ENCODE data around the gene NDNF.

DNA sequence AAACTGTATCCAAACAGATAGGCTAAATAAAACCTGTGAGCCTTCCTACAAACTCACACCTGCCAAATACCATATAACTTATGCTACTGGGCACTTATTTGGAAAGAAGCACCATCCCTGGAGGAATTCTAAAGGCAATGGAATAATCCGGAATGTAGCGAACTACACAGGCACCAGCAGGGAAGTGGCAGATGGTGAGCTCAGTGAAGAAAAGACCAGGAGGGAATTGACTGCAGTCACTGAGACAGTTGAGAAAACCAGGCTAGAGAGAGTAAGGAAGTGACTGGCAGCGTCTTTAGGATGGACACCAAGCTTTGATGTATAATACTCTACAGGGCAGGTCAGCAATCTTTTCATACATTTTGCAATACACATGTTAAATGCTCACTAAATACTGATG, 16.3 kb downstream of the NDNF start:
- TF ChIP-seq CTCF (IDR thresholded peaks at IDR 0.05; ENCODE audit: low read depth, low read length) (no peak), EZH2phosphoT487 (IDR thresholded peaks at IDR 0.05; ENCODE audit: low read depth) (no peak)
